HG03378 (cell line): Measurements from ENCODE around the gene NR2E3.

Source experiments
- ATAC-seq: cut with Tn5 transposase; IDR thresholded peaks from one replicate; pipeline ENCODE4 v1.9.1; 2021; ENCODE audit warnings: mild to moderate bottlenecking, moderate library complexity; ENCODE audit not compliant: unreplicated experiment

Gene NR2E3

DNA sequence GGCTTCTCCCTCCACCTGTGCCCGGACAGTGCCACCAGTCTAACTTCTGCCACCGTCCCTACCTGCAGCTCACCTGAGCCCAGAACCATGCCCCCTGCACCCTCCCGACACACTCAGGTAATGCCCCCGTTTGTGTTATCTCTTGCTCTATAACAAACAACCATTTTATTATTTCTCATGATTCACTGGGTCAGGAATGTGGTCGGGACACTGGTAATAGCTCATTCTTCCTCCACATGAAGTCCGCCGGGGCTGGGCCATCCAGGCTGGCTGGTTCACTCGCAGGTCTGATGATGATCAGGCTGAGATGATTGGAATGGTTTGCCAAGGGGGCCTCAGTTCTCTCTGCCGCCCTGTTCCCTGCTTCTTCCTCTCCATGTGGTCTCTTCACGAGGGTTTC lies 20.3 kb upstream of the NR2E3 start:
- no peak for ATAC-seq

DNA sequence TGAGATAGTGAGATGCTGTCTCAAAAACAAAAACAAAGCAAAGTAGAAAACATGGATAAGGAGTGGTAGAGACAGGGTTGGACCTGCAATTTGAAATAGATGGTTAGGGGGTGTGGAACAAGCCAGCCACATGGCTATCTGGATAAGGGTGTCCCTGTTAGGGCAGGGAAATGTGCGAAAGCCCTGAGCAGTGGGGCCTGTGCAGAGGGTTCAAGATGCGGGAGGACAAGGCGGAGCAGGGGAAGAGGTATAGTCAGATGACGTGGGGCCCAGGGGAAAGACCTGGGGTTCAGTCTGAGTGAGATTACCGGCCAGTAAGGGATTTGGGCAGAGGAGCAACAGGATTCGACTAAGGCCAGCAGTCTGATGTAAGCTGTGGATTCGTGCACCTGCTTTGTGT lies 18.4 kb upstream of the NR2E3 start:
- no peak for ATAC-seq

DNA sequence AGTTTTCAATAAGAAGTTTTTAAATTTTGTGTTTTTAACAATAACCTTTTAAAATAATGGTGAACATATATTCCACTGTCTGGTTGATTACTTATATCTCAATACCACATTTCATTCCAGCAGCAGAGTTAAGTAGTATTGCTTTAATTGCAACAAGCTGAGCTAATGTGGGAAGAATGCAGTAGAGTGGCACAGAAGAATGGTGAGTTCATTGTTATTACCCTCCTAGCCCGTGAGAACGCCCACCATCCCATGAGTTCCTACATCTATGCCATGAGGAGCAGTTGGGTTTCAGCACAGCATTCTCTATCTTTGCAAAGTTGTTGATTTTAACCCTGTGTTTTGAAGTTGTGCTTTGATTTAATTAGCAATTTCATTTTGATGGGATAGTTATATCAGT lies 17.8 kb upstream of the NR2E3 start:
- ATAC-seq: no peak

DNA sequence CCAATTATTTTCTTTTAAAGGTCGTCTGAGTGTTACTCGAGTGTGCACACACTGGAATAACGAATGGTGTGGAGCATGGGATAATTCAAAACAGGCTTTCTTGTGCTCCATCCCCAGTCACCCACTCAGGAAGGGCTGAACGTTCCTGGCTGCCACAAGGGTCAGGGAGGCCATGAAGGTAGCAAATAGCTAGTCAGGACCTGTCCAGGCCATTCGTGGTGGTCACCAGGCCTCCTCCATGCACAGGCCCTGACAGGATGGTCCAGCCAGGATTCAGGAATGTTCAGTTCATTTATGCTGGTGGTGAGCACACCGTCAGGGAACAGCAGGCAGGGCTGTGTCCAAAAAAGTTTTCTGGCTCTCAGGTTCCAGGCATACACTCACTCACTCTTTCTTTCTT lies 11.7 kb upstream of the NR2E3 start:
- no peak for ATAC-seq

DNA sequence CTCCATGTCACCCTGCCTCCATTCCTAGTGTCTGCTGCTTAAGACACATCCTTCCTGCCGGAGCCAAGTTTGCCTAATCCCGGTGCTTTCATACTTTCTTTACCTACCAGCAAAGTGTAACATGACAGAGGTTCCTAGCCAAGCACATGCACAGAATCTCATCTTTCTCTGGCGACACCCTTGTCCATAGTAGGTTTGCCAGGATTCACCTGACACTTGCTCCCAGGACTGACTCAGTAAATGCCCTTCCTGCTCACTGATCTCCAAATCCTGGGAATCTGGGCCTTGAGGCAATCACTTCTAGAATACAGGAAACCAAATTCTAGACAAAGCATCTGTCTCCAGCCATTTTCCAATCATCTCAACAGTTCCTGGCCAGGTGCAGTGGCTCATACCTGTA lies 10.2 kb upstream of the NR2E3 start:
- no peak for ATAC-seq

DNA sequence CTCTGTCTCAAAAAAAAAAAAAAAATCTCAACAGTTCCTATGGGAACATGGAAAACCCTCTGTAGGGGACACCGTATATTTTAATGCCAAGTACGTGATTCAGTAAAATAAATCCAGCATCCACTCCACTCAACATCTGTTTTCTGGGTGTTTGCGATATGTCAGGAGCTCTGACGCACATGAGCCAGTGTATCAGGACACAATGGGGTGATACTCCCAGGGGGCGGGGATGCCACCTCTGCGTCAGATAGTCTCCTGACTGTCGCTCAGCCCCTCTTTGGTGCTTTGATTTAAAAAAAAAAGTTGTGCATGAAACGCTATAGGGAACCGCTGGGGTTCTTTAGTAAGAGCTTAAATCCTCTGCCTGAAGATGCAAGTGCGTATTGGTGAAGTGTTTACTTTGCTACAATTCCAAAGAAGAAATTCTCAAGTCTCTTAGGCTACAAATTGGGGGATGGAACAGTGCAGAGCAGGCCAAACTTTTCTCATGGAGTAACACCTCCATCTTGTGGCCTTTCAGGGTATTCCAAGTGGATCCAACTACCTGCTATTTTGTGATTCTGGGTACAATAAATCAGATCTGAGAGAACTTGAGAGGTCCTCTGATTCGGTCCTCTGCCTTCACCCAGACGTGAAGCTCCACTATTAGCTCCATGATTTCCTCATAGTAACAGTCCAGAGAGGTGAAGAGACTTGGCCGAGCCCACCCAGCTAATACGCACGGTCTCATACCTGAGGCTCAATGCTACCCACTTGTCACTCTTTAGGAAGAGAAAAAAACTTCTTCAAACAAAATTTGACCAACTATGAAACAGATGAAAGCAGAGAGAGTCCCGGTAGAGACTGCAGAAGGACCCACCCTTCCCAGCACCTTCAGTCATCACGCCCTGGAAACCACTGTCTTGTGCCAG lies 9.3 kb upstream of the NR2E3 start:
- ATAC-seq: no peak

DNA sequence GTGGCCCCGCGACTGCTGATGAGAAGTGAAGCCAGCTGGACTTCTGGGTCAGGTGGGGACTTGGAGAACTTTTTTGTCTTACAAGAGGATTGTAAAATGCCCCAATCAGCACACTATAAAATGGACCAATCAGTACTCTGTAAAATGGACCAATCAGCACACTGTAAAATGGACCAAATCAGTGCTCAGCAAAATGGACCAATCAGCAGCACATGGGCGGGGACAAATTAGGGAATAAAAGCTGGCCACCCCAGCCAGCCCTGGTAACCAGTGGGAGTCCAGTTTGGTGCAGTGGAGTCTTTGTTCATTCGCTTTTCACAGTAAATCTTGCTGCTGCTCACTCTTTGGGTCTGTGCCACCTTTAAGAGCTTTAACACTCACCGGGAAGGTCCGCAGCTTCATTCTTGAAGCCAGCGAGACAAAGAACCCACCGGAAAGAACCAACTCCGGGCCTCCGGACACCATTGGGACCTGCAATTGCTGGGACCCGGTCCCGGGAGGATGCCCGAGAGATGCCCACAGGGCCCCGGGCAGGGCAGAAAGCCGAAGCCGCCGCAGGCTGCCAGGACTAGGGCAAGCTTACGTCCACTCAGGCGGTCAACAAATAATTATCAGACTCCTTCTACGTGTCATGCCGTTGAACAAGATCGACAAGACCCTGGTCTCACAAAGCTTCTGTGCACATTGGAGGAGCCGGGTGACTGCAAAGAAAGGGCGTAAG lies 8.3 kb upstream of the NR2E3 start:
- ATAC-seq: no peak

DNA sequence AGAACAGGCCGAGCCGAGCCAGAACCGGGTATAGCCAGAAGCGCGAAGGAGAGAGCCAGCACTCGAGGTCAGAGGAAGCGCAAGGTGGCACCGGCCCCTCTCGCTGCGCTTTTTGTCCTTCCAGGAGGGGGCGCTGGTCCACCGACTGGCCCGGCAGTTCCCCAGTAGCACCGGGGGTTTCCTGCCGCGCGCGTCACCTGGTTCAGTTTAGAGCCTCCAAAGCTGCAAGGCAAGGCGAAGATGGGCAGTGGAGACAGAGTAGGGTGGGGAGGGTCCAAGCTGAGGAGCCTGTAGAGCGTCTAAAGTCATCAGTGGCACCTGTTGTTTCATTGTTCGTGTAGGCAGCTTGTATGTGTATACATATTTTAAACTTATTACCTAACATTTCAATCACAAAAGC lies 7.6 kb upstream of the NR2E3 start:
- ATAC-seq: no peak

DNA sequence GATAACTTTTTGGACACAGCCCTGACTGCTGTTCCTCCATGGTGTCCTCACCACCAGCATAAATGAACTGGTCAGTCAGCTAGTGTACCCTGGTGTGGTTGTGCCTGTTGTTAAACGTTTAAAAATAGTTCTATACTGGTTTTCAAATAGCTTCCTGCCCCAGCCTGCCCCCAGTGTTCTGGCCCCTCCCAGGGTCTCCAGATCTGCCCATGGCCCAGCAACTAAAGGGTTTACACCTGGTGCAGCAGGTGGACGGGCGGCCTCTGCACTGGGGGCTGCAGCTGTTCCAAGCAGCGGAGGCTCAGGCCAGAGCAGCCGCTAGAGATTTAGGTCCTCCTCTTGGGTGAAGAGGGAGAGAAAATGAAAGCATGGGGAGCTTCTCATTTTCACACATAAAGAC lies 6.1 kb upstream of the NR2E3 start:
- ATAC-seq: no peak

DNA sequence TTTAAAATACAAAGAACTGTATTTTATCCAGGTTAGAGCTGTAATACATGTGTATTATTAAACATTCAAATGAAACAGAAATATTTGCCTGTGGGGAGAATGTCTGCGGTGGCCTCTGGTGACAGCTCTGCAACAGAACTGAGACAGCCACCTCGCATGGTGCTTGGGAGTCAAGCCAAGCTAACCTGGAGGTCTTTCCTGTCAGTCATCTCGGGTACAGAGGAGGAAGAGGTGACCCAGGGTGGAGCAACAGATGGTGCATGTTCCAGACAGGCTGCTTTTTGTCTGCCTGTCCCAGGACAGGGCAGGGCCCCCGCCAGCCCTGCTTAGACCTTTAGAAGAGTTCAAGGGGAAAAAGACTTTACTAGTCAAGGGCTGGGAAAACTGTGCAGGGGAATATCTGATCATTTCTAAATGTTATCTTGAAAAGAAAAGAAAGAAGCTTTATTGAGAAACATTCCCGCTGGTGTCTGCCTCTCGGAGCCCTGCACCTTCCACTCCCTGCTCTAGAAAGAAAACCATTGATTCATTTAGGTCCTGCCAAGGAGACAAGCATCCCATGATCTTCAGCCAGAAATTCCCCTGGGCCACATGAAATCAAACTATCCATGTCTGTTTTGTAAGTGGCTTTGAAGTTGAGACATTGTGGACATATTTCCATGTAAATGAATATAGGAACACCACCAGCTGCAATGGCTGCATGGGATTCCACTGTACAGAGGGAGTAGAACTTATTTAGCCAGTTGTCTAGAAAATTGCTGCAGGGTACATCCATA lies 5.5 kb upstream of the NR2E3 start:
- no peak for ATAC-seq

DNA sequence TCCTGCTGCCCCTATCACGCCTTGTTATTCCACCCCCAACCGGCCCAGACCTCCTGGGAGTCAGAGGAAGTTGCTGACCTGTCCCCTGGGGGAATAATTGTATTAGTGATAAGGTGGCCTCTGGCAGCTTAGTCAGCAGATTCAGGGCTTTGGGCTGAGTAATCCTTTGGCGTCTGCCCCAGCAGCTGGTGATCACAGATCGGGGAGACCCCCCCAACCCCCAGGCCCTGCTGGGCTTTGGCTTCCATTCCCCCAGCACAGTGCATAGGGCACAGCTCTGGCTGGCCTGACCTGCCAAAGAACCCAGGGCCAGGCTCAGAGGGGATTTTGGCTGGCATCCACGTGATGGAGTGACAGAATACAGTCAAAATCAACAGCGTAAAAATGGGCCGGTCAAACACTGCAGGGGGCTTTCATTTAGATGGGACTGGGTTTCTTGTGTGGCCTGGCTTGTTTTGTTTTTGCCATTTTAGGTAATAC lies 3.9 kb upstream of the NR2E3 start:
- ATAC-seq: no peak

DNA sequence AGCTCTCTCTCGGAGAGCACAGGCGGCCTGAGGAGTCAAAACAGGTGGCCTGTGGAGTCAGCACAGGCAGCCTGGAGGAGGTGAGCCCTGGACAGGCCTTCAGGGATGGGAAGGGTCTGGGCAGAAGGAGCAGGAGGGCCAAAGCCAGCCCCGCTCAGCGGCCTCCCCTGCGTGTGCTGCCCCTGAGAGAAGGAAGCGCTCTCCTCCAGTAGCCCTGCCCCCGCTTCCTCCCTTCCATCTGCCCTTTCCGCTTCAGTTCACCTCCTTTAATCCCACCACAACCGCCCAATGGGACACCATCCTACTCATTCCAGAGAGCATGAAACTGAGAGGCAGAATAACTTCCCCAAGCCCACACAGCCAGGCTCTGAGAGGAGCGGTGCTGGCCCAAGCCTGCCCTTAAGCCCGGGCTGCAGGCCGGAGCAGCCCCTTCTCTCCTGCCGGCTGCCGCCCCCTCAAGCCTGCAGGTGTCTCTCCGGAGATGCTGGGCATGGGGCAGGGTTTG lies 3.2 kb upstream of the NR2E3 start:
- ATAC-seq: no peak

DNA sequence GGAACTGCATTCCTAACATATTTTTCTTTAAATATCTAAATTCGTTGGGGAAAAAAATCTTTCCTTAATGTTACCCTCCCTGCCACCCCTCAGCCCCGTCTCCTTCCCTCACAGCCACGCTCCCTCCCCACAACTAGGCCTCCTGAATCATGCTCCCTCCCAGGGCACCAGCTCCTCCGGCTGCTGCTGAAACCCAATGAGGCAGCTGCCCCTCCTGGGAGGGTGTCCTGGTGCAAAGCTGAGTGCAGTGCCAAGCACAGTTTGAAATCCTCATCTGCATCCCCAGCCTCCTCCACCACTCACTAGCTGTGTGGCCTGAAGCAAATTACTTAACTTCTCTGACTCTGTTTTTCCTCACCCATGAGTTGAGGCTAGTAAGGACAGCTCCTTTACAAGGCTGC lies 2.7 kb upstream of the NR2E3 start:
- no peak for ATAC-seq

DNA sequence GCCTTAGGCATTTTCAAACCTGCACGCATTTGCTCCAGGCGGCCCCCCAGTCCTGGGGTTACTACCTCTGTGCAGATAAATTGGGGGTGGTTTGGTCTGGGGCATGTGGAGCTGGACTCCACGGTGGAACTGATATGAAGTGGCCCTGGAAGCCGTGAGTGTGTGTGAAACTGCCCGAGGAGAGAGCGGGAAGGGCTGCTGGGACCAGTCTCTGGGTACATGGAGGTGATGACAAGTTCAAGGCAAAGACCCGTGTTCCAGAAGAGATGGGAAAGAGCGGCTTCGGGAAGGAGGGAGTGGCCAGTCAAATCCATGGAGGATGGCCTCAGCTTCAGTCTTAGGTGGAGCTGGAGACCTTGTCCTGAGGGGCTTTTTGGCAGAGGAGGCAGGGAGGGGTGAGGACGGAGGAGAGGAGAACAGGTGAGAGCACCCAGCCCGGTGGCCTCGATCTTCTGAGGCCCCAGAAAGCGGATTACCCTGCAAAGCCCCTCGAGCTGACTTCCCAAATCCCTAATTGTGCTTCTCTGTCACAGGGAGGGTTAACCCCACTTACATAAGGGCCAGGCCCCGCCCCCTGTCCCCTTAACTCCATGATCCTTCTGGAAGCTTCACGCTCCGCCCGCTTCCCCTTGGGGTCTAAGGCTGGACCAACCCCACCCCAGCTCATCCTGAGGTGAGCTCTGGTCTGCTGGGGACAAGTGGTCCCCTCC lies 1.9 kb upstream of the NR2E3 start:
- ATAC-seq: no peak

DNA sequence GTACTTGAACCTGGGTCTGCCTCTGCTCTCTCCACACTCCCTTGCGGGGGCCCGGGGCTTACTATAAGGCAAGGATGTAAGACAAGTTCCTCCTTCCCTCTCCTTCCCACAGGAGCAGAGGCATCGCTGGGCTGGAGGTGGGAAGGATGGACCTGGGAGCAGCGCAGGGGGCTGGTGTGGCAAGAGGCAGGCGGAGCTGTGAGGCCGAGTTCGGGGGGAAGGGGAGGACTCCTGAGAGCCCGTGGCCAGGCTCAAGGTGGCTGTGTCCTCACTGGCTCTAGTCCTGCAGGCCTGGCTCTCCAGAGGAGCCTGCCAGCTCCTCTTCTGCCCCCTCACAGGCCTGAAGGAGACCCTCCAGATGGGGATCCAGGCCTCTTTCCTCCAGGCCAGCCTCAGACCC lies 1.0 kb upstream of the NR2E3 start:
- no peak for ATAC-seq

DNA sequence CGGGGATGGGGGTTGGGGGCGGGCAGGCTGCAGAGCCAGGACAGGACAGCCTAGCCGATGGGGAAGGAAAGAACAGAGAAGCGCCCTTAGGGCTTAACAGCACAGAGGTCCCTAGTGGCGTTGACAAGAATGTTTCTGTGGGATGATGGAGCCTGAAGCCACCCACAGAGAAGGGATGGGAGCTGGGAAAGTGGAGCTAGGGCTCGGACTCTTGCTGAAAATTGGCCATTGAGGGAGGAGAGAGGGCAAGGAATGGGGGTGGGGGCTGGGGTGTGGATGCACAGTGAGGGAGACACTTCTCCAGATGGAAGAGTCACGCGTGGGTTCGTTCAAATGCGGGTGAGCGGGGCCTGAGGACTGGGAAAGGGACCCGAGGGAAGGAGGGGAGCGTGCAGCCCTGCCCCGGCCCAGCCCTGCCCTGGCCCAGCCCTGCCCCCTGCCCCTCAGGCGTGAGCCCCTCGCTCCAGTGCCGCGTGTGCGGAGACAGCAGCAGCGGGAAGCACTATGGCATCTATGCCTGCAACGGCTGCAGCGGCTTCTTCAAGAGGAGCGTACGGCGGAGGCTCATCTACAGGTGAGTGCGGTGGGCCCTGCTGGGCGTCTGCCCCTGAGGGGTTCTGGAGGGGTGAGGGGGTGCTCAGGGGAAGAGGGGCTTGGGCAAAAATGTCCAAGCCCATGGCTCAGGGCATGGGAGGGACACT lies 832 bp downstream of the NR2E3 start:
- no peak for ATAC-seq

DNA sequence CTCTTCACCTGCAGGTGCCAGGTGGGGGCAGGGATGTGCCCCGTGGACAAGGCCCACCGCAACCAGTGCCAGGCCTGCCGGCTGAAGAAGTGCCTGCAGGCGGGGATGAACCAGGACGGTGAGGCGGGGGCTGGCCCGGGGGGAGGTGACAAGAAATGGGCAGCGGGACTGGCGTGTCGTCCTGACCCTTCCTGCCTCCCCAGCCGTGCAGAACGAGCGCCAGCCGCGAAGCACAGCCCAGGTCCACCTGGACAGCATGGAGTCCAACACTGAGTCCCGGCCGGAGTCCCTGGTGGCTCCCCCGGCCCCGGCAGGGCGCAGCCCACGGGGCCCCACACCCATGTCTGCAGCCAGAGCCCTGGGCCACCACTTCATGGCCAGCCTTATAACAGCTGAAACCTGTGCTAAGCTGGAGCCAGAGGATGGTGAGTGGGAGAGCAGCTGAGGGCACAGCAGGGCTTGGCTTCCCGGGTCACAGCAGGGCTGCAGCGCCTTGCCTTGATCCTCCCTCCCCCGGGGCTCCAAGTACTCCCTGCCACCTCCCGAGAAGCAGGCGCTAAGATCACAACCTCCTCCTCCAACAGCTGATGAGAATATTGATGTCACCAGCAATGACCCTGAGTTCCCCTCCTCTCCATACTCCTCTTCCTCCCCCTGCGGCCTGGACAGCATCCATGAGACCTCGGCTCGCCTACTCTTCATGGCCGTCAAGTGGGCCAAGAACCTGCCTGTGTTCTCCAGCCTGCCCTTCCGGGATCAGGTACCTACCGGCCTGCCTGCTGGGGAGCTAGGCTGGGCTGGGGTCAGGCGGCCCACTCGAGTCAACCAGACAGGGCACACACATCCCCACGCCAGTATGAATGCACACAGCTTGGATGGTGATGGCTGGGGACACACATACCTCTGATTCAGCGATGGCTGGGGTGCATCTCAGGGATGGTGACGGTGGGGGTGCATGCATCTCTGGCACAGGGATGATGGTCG lies 1.7 kb downstream of the NR2E3 start:
- no peak for ATAC-seq

DNA sequence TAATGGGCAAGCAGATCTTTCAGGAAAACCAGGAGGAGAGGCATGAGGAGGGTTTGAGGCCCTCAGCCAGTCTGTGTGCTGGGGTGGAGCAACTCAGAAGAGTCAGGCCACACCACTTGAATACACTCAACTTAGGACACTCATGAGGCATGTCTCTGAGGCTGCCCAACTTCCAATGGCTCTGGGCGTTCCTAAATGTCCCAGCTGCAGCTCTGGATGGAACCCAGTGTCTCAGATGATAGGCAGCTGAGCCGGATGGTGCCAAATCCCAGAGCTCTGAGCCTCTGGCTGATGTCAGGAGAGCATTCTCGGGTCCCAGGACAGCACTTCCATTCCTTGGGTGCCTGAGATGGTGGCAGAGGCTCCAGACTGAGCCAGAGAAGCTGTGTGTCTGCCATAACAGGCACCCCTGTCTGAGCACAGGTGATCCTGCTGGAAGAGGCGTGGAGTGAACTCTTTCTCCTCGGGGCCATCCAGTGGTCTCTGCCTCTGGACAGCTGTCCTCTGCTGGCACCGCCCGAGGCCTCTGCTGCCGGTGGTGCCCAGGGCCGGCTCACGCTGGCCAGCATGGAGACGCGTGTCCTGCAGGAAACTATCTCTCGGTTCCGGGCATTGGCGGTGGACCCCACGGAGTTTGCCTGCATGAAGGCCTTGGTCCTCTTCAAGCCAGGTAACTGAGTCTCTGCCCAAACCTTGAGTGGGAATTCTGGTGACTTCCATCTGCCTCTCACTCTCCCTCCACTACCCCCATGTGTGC lies 2.8 kb downstream of the NR2E3 start:
- ATAC-seq: no peak
